ENCODE measurements around the gene CERS6.

The CERS6 gene

GRCh38 chr2:168730344-168730743 is 274.3 kb downstream of the CERS6 start:
- H3K4me3 ChIP-seq (replicated peaks in 1 of 2; ENCODE audit: low read depth in 2 of 2, low read length in 2 of 2): no peak overlapping the region
- no peak for TF ChIP-seq CTCF (IDR thresholded peaks at IDR 0.05; ENCODE audit: low read depth, low read length)
- peak in 1 of 2 donors; percentile 18 for DNase-seq (ENCODE audit: low read depth in 2 of 2)

- H3K4me3 ChIP-seq (replicated peaks in 1 of 2; ENCODE audit: low read depth in 2 of 2, low read length in 2 of 2): no peak overlapping the region
- no peak for TF ChIP-seq CTCF (IDR thresholded peaks at IDR 0.05; ENCODE audit: low read depth, low read length)
- no peak for DNase-seq (ENCODE audit: low read depth in 2 of 2)
These were observed 274.9 kb downstream of the CERS6 start for GRCh38 chr2:168731002-168731401.

- DNase-seq (ENCODE audit: low read depth in 2 of 2): peak in 1 of 2 donors; percentile 55
- H3K4me3 ChIP-seq (replicated peaks in 1 of 2; ENCODE audit: low read depth in 2 of 2, low read length in 2 of 2): no peak overlapping the region
These were observed 275.5 kb downstream of the CERS6 start for GRCh38 chr2:168731616-168732015.

GRCh38 chr2:168732100-168732499 is 276.0 kb downstream of the CERS6 start:
- DNase-seq (ENCODE audit: low read depth in 2 of 2): no peak
- no peak for TF ChIP-seq CTCF (IDR thresholded peaks at IDR 0.05; ENCODE audit: low read depth, low read length)

More at GRCh38 chr2:168731616-168732015, 275.5 kb downstream of the CERS6 start:
- TF ChIP-seq CTCF (IDR thresholded peaks at IDR 0.05; ENCODE audit: low read depth, low read length): no peak

GRCh38 chr2:168732506-168732905 is 276.4 kb downstream of the CERS6 start:
- H3K4me3 ChIP-seq (replicated peaks in 1 of 2; ENCODE audit: low read depth in 2 of 2, low read length in 2 of 2): no peak overlapping the region
- TF ChIP-seq CTCF (IDR thresholded peaks at IDR 0.05; ENCODE audit: low read depth, low read length): no peak
- DNase-seq (ENCODE audit: low read depth in 2 of 2): no peak

More at GRCh38 chr2:168732100-168732499, 276.0 kb downstream of the CERS6 start:
- H3K4me3 ChIP-seq (replicated peaks in 1 of 2; ENCODE audit: low read depth in 2 of 2, low read length in 2 of 2): no peak overlapping the region

- no peak overlapping the region for H3K4me3 ChIP-seq (replicated peaks in 1 of 2; ENCODE audit: low read depth in 2 of 2, low read length in 2 of 2)
- TF ChIP-seq CTCF (IDR thresholded peaks at IDR 0.05; ENCODE audit: low read depth, low read length): no peak
- DNase-seq (ENCODE audit: low read depth in 2 of 2): no peak
These were observed 278.2 kb downstream of the CERS6 start for GRCh38 chr2:168734199-168734760.

All from cardiac fibroblast (primary cell).